ENCODE measurements around the gene SOWAHA.
"Not testable (repeated sequence)": the region's sequence is repeated elsewhere in the genome, so short reads cannot be mapped to it uniquely, and the experiment has no call there.

The SOWAHA gene

GRCh38 chr5:132854992-132855391, 41.9 kb downstream of the SOWAHA start:
- not testable (repeated sequence) for H2AFZ ChIP-seq (ENCODE audit: low read length, unreplicated experiment); H3K27me3 ChIP-seq (ENCODE audit: insufficient read depth, low read length); H3K4me1 ChIP-seq (ENCODE audit: control insufficient read depth, insufficient read depth, low read length, unreplicated experiment); H3K36me3 ChIP-seq (ENCODE audit: insufficient read depth, low read length); H3K4me3 ChIP-seq (ENCODE audit: low read depth, low read length); H3K27ac ChIP-seq (ENCODE audit: low read depth, low read length); H3K79me2 ChIP-seq (ENCODE audit: control insufficient read depth, insufficient read depth, low read length, unreplicated experiment)

GRCh38 chr5:132856011-132856410, 42.9 kb downstream of the SOWAHA start:
- no peak overlapping the region for H3K4me3 ChIP-seq (ENCODE audit: low read depth, low read length)

GRCh38 chr5:132859889-132860437, 46.9 kb downstream of the SOWAHA start:
- no peak overlapping the region for H2AFZ ChIP-seq (ENCODE audit: low read length, unreplicated experiment)

More at GRCh38 chr5:132856011-132856410, 42.9 kb downstream of the SOWAHA start:
- H3K4me1 ChIP-seq (ENCODE audit: control insufficient read depth, insufficient read depth, low read length, unreplicated experiment), result no peaks in the 10 kb centered on the region
- no peaks in the 10 kb centered on the region for H3K79me2 ChIP-seq (ENCODE audit: control insufficient read depth, insufficient read depth, low read length, unreplicated experiment)
- no peak overlapping the region for H3K27ac ChIP-seq (ENCODE audit: low read depth, low read length)
- no peaks in the 10 kb centered on the region for H3K36me3 ChIP-seq (ENCODE audit: insufficient read depth, low read length)
- H3K27me3 ChIP-seq (ENCODE audit: insufficient read depth, low read length), result no peaks in the 10 kb centered on the region
- no peak overlapping the region for H2AFZ ChIP-seq (ENCODE audit: low read length, unreplicated experiment)

GRCh38 chr5:132860742-132861141, 47.6 kb downstream of the SOWAHA start:
- no peaks in the 10 kb centered on the region for H3K79me2 ChIP-seq (ENCODE audit: control insufficient read depth, insufficient read depth, low read length, unreplicated experiment)
- no peaks in the 10 kb centered on the region for H3K27me3 ChIP-seq (ENCODE audit: insufficient read depth, low read length)
- H3K4me1 ChIP-seq (ENCODE audit: control insufficient read depth, insufficient read depth, low read length, unreplicated experiment), result peaks cover 5% of the 10 kb centered on the region
- H3K4me3 ChIP-seq (ENCODE audit: low read depth, low read length), result no peak overlapping the region
- no peak overlapping the region for H3K27ac ChIP-seq (ENCODE audit: low read depth, low read length)
- H3K36me3 ChIP-seq (ENCODE audit: insufficient read depth, low read length), result no peaks in the 10 kb centered on the region
- H2AFZ ChIP-seq (ENCODE audit: low read length, unreplicated experiment), result no peak overlapping the region

More at GRCh38 chr5:132859889-132860437, 46.9 kb downstream of the SOWAHA start:
- Histone ChIP-seq H3K36me3 (ENCODE audit: insufficient read depth, low read length) (no peaks in the 10 kb centered on the region), H3K27me3 (ENCODE audit: insufficient read depth, low read length) (no peaks in the 10 kb centered on the region), H3K4me1 (ENCODE audit: control insufficient read depth, insufficient read depth, low read length, unreplicated experiment) (no peaks in the 10 kb centered on the region), H3K27ac (ENCODE audit: low read depth, low read length) (no peak overlapping the region), H3K79me2 (ENCODE audit: control insufficient read depth, insufficient read depth, low read length, unreplicated experiment) (no peaks in the 10 kb centered on the region), H3K4me3 (ENCODE audit: low read depth, low read length) (no peak overlapping the region)

GRCh38 chr5:132865668-132866341, 52.7 kb downstream of the SOWAHA start:
- Histone ChIP-seq H3K27me3 (ENCODE audit: insufficient read depth, low read length) (no peaks in the 10 kb centered on the region), H3K4me3 (ENCODE audit: low read depth, low read length) (peak overlapping the region; percentile 93), H3K79me2 (ENCODE audit: control insufficient read depth, insufficient read depth, low read length, unreplicated experiment) (peaks cover 15% of the 10 kb centered on the region), H3K36me3 (ENCODE audit: insufficient read depth, low read length) (no peaks in the 10 kb centered on the region; the same call in 1 of the 2 replicates), H3K27ac (ENCODE audit: low read depth, low read length) (peak overlapping the region; percentile 70), H3K4me1 (ENCODE audit: control insufficient read depth, insufficient read depth, low read length, unreplicated experiment) (peaks cover 12% of the 10 kb centered on the region), H2AFZ (ENCODE audit: low read length, unreplicated experiment) (peak overlapping the region; percentile 92)
